Jurkat, Clone E6-1 (cell line): Measurements from ENCODE around the gene TBL1Y.

Source experiments
- DNase-seq: peaks from one replicate; pipeline ENCODE4 v3.0.0-alpha.2; 2011; ENCODE audit warnings: low read depth, low spot score
- H3K4me3 ChIP-seq: 2 replicates; pipeline ENCODE4 v1.5.1; 2011; ENCODE audit warnings: mild to moderate bottlenecking, low read length, control low read depth, moderate library complexity

The TBL1Y gene

DNA sequence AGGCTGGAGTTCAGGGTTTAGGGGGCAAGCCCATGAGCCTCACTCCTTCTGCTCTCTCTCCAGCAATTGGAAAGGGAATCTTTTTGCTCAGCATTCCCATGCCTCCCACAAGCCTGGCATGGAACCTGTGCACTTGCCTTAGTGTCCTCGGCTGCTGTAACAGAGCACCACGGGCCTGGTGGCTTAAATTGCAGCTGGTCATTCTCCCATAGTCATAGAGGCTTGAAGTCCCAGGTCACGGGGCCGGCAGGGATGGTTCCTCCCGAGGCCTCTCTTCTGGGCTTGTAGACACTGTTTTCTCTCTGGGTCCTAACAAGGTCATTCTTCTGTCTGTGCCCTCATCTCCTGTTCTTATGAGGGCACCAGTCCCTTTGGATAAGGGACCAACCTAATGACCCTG is 57.2 kb downstream of the TBL1Y start:
- DNase-seq: no peak
- no peak overlapping the region for H3K4me3 ChIP-seq

GRCh38 chrY:6968191-6968590 is 57.7 kb downstream of the TBL1Y start:
- DNase-seq: no peak
- no peak overlapping the region for H3K4me3 ChIP-seq

DNA sequence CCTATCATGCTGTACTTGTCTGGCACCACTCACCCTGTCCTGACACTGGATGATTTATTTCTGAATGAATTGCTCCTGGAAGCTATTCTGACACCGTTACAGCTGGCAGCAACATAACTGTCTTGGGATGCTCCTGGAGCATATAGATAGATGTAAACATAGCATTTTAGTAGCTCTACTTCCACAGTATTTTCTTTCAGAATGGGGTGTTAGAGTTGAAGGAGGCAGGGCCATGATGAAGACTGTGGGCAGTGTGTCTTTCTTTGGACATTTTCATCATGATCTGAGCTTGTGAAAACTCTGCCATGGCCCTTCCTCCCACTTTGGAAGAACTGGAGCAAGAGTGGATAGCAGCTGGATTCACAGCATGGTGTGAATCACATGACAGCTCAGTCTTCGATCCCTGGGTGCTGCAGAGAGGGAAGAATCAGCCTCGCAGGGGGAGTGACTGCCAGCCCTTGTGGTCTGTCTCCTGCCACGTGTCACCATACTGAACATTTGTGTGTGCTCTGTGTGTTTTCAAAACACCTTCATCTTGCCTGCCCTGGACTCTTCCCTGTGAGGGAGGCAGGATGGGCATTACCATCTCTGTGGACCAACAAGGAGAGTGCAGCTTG is 61.9 kb downstream of the TBL1Y start:
- no peak for DNase-seq
- no peak overlapping the region for H3K4me3 ChIP-seq

DNA sequence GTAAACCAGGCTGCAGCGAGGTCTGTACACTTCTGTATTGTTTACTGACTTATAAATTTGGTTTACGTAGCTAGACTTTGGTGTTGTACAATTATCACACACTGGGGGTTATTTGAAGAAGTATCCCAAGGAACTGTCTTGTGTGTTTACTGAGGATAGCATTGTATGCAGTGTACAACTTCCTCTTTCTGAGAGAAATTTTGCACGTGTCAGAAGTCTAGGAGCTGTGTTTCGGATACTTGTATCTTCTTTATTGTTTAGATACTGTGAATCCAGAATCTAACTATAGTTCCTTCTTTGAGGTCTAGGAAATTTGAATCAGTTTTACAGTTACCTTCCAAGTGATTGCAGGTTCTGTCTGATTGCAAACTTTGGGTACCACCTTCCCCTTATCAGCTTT is 64.5 kb downstream of the TBL1Y start:
- DNase-seq: no peak
- H3K4me3 ChIP-seq: no peak overlapping the region

DNA sequence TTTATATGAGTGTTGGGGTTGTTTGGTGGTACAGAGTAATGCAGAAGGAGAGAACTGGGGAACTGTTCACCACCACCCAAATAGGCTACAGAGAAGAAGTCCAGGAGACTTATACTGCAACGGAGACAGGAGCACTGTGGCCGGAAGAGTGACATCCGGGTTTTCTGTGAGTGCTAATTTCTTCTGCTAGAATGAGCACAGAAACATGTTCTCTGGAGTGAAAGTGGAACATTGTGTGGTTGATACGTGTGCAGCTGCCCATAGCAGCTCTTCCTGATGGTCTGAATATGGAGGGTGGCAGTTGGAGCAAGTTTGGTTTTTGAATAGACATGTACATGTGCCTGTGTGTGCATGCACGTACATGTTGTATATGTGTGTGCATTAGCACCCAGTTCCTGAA is 67.3 kb downstream of the TBL1Y start:
- no peak overlapping the region for H3K4me3 ChIP-seq
- no peak for DNase-seq

DNA sequence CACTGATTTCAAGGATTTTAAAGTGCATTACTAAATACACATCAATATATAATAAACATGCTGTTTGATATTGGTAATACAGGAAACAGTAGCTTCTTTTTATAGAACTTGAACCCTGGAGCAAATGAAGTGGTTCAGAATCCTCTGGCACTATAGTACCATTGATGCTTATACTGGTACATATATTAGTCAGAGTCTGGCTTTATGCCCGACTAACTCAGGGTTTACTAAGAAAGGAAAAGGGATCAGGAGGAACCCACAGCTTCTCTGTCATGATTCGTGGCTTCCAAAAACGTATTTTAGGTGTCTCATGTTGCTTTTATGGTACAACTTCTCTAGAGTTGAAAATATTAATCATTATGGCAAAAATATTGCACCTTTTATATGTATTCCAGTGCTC is 72.7 kb downstream of the TBL1Y start:
- DNase-seq: no peak
- H3K4me3 ChIP-seq: no peak overlapping the region

- DNase-seq: no peak
- no peak overlapping the region for H3K4me3 ChIP-seq
Measured at GRCh38 chrY:6987811-6988210, 77.3 kb downstream of the TBL1Y start.

GRCh38 chrY:6989886-6990620 is 79.6 kb downstream of the TBL1Y start:
- no peak for DNase-seq
- H3K4me3 ChIP-seq: no peak overlapping the region

DNA sequence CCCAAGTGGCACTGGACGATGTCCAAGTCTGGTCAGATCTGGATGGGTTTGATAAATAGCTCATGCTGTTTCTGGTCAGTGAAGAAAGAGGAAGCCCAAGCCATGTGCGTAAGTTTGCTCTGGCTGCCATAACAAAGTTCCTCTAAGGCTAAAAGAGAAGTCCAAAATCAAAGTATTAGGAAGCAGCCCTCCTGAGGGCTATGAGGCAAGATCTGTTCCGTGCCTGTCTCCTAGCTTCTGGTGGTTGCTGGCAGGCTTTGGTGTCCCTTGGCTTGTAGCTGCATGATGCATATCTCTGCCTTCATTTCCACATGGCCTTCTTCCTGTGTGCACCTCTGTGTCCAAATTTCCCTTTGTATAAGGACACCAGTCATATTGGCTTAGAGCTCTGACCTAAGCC is 81.5 kb downstream of the TBL1Y start:
- no peak for DNase-seq
- no peak overlapping the region for H3K4me3 ChIP-seq

DNA sequence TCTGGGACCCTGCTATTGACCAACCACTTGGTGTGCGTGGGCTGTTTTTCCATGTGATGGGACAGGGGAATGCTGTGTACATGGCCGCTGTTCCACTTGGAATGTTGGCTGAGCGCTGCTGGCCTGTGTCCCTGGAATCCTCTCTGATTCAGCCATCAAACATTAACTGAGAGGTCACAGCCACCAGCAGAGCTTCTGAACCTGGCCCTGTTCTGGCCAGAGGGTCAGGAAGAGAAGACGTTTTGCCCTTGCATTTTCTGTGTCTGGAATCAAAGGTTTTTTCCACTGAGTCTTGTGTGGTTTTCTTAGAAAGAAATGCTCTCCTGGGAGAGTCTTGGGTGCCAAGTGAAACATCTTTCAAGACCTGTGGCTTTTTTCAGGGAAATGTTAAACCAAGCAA is 85.5 kb downstream of the TBL1Y start:
- no peak overlapping the region for H3K4me3 ChIP-seq

GRCh38 chrY:6997503-6998066 is 87.1 kb downstream of the TBL1Y start:
- no peak overlapping the region for H3K4me3 ChIP-seq
- DNase-seq: no peak

More for the DNA sequence above, 85.5 kb downstream of the TBL1Y start:
- DNase-seq: no peak

- DNase-seq: no peak
- no peak overlapping the region for H3K4me3 ChIP-seq
Measured at GRCh38 chrY:6999905-7000304, 89.4 kb downstream of the TBL1Y start.

- no peak overlapping the region for H3K4me3 ChIP-seq
- DNase-seq: no peak
Measured at GRCh38 chrY:7002581-7002980, 92.1 kb downstream of the TBL1Y start.

GRCh38 chrY:7007911-7008310 is 97.4 kb downstream of the TBL1Y start:
- DNase-seq: no peak
- H3K4me3 ChIP-seq: no peak overlapping the region

- DNase-seq: no peak
- no peak overlapping the region for H3K4me3 ChIP-seq
Measured at GRCh38 chrY:7008578-7009355, 98.3 kb downstream of the TBL1Y start.

- no peak for DNase-seq
- H3K4me3 ChIP-seq: no peak overlapping the region
Measured at GRCh38 chrY:7013051-7013450, 102.6 kb downstream of the TBL1Y start.

GRCh38 chrY:7016521-7016920 is 106.0 kb downstream of the TBL1Y start:
- no peak overlapping the region for H3K4me3 ChIP-seq
- no peak for DNase-seq

GRCh38 chrY:7017244-7018080 is 107.0 kb downstream of the TBL1Y start:
- H3K4me3 ChIP-seq: no peak overlapping the region
- DNase-seq: no peak

GRCh38 chrY:7039037-7039436 is 128.5 kb downstream of the TBL1Y start:
- no peak for DNase-seq

More at GRCh38 chrY:7039037-7039436, 128.5 kb downstream of the TBL1Y start:
- no peak overlapping the region for H3K4me3 ChIP-seq
